H9 (cell line): ENCODE results near the gene IQCK. TPM values are rescaled to one million over a fixed set of nuclear protein-coding genes. Genes with fewer than 3 reads are reported as not detected.

Experiments
- DNase-seq: peaks from one replicate; pipeline ENCODE4 v3.0.0-alpha.2; 2017
- H2AFZ ChIP-seq: one replicate; pipeline ENCODE4 v1.6.1; 2013; ENCODE audit warnings: mild to moderate bottlenecking, low read length, control low read depth, moderate library complexity
- H2AK5ac ChIP-seq: 2 replicates; pipeline ENCODE4 v1.6.1; 2013; ENCODE audit warnings: low read length, control low read depth, mixed read lengths; ENCODE audit not compliant: insufficient read length
- H2BK120ac ChIP-seq: one replicate; pipeline ENCODE4 v1.6.1; 2013; ENCODE audit warnings: low read depth, mild to moderate bottlenecking, low read length, control low read depth, inconsistent platforms; ENCODE audit not compliant: poor library complexity, severe bottlenecking
- H2BK12ac ChIP-seq: 2 replicates; pipeline ENCODE4 v1.6.1; 2013; ENCODE audit warnings: low read length, control low read depth, mixed read lengths, low read depth; ENCODE audit not compliant: insufficient read length
- H2BK15ac ChIP-seq: 2 replicates; pipeline ENCODE4 v1.6.1; 2013; ENCODE audit warnings: low read depth, low read length, control low read depth
- H2BK20ac ChIP-seq: one replicate; pipeline ENCODE4 v1.6.1; 2013; ENCODE audit warnings: low read depth, mild to moderate bottlenecking, low read length, control low read depth, inconsistent platforms; ENCODE audit not compliant: poor library complexity, severe bottlenecking
- H2BK5ac ChIP-seq: 2 replicates; pipeline ENCODE4 v1.6.1; 2013; ENCODE audit warnings: low read length, control low read depth, mixed read lengths; ENCODE audit not compliant: insufficient read length
- H3K14ac ChIP-seq: 2 replicates; pipeline ENCODE4 v1.6.1; 2013; ENCODE audit warnings: low read length, control low read depth; ENCODE audit not compliant: insufficient read depth
- H3K18ac ChIP-seq: 2 replicates; pipeline ENCODE4 v1.6.1; 2013; ENCODE audit warnings: low read depth, mild to moderate bottlenecking, mixed read lengths, low read length, control low read depth; ENCODE audit not compliant: insufficient read length
- H3K23ac ChIP-seq: 2 replicates; pipeline ENCODE4 v1.6.1; 2013; ENCODE audit warnings: low read length, control low read depth, mixed read lengths, low read depth; ENCODE audit not compliant: insufficient read length
- H3K23me2 ChIP-seq: 2 replicates; pipeline ENCODE4 v1.6.1; 2013; ENCODE audit warnings: low read depth, mild to moderate bottlenecking, mixed read lengths, low read length, control low read depth; ENCODE audit not compliant: insufficient read length, poor library complexity, severe bottlenecking
- H3K27ac ChIP-seq: 2 replicates; pipeline ENCODE4 v1.5.1; 2013; ENCODE audit warnings: low read length, control low read depth, mixed read lengths, low read depth; ENCODE audit not compliant: insufficient read length
- H3K27me3 ChIP-seq: 2 replicates; pipeline ENCODE4 v1.6.1; 2013; ENCODE audit warnings: low read length, control low read depth, inconsistent platforms; ENCODE audit not compliant: insufficient read depth
- H3K4ac ChIP-seq: 2 replicates; pipeline ENCODE4 v1.6.1; 2013; ENCODE audit warnings: low read depth, mild to moderate bottlenecking, control low read depth, inconsistent platforms, low read length, moderate library complexity
- H3K4me1 ChIP-seq: 2 replicates; pipeline ENCODE4 v1.6.1; 2013; ENCODE audit warnings: low read length, control low read depth, inconsistent platforms; ENCODE audit not compliant: insufficient read depth
- H3K4me2 ChIP-seq: 2 replicates; pipeline ENCODE4 v1.6.1; 2013; ENCODE audit warnings: low read length, control low read depth, mixed read lengths; ENCODE audit not compliant: insufficient read length, insufficient read depth
- H3K56ac ChIP-seq: 2 replicates; pipeline ENCODE4 v1.6.1; 2013; ENCODE audit warnings: low read depth, mild to moderate bottlenecking, mixed read lengths, low read length, control low read depth; ENCODE audit not compliant: insufficient read length
- H3K79me1 ChIP-seq: 2 replicates; pipeline ENCODE4 v1.6.1; 2013; ENCODE audit warnings: low read depth, mild to moderate bottlenecking, moderate library complexity, low read length, control low read depth, inconsistent platforms; ENCODE audit not compliant: insufficient read depth, poor library complexity, severe bottlenecking
- H3K79me2 ChIP-seq: 2 replicates; pipeline ENCODE4 v1.6.1; 2013; ENCODE audit warnings: low read length, control low read depth, inconsistent platforms; ENCODE audit not compliant: insufficient read depth
- H3K9ac ChIP-seq: 2 replicates; pipeline ENCODE4 v1.6.1; 2013; ENCODE audit warnings: low read length, control low read depth, mixed read lengths; ENCODE audit not compliant: insufficient read length; ENCODE audit errors: extremely low read depth
- H3K9me3 ChIP-seq: one replicate; pipeline ENCODE4 v1.6.1; 2013; ENCODE audit warnings: low read depth, low read length, inconsistent platforms; ENCODE audit not compliant: control insufficient read depth
- H3T11ph ChIP-seq: one replicate; pipeline ENCODE4 v1.6.1; 2013; ENCODE audit warnings: mild to moderate bottlenecking, low read length, control low read depth, inconsistent platforms
- H4K20me1 ChIP-seq: one replicate; pipeline ENCODE4 v1.6.1; 2013; ENCODE audit not compliant: control insufficient read depth, insufficient read length, insufficient read depth
- H4K5ac ChIP-seq: 2 replicates; pipeline ENCODE4 v1.6.1; 2013; ENCODE audit warnings: low read depth, mild to moderate bottlenecking, mixed read lengths, low read length, control low read depth; ENCODE audit not compliant: insufficient read length
- H4K8ac ChIP-seq: replicated peaks from 2 replicates; pipeline ENCODE4 v1.6.1; 2013; ENCODE audit warnings: low read length, control low read depth, mixed read lengths, low read depth; ENCODE audit not compliant: insufficient read length
- H4K91ac ChIP-seq: 2 replicates; pipeline ENCODE4 v1.6.1; 2013; ENCODE audit warnings: low read depth, mild to moderate bottlenecking, moderate library complexity, mixed read lengths, low read length, control low read depth; ENCODE audit not compliant: insufficient read length
- H3K27ac Mint-ChIP-seq, 3 experiments: 2 replicates in 2 of 3; 3 replicates in 1 of 3; pipeline ENCODE4 v1.8.0; 2020 to 2021; ENCODE audit warnings: mixed read lengths in 3 of 3, mild to moderate bottlenecking in 1 of 3, moderate library complexity in 1 of 3
- H3K27me3 Mint-ChIP-seq: 2 replicates; pipeline ENCODE4 v1.8.0; 2021; ENCODE audit warnings: low read depth, mild to moderate bottlenecking, moderate library complexity, mixed read lengths
- H3K36me3 Mint-ChIP-seq, 3 experiments: 2 replicates in 2 of 3; 3 replicates in 1 of 3; pipeline ENCODE4 v1.8.0; 2020 to 2021; ENCODE audit warnings: low read depth in 3 of 3, mixed read lengths in 3 of 3; ENCODE audit not compliant: insufficient read depth in 1 of 3
- H3K4me1 Mint-ChIP-seq, 2 experiments: 2 replicates each; pipeline ENCODE4 v1.8.0; 2020; ENCODE audit warnings: mixed read lengths in 2 of 2
- H3K4me3 Mint-ChIP-seq, 2 experiments: 2 replicates in 1 of 2; 3 replicates in 1 of 2; pipeline ENCODE4 v1.8.0; 2020 to 2021; ENCODE audit warnings: mild to moderate bottlenecking in 2 of 2, mixed read lengths in 2 of 2, moderate library complexity in 1 of 2
- H3K9me3 Mint-ChIP-seq, 2 experiments: 2 replicates in 1 of 2; 3 replicates in 1 of 2; pipeline ENCODE4 v1.8.0; 2020; ENCODE audit warnings: mild to moderate bottlenecking in 2 of 2, mixed read lengths in 2 of 2, moderate library complexity in 1 of 2
- CTCF ChIP-seq: fragments of 200-600 bp; sonication (generic); conservative IDR thresholded peaks from 3 replicates; pipeline ENCODE4 v1.8.0; 2021; ENCODE audit warnings: antibody characterized with exemption, mild to moderate bottlenecking
- WGBS: extraction: QIAGEN DNeasy Blood & Tissue Kit; methylation state at CpG from one replicate; pipeline ENCODE4 v1.1.7; 2013; ENCODE audit warnings: missing lambda C conversion rate, low lambda C conversion rate, mixed read lengths; ENCODE audit not compliant: insufficient read length; ENCODE audit errors: extremely low coverage; 5-methylcytosine and 5-hydroxymethylcytosine counted together
- total RNA-seq: library from RNA; stranded (reverse); gene quantifications from 2 replicates; pipeline ENCODE4 v1.2.1, GENCODE V29; 2021

IQCK gene
- total RNA-seq, 1 experiment from 2014 or later, result 9.0 TPM

DNA sequence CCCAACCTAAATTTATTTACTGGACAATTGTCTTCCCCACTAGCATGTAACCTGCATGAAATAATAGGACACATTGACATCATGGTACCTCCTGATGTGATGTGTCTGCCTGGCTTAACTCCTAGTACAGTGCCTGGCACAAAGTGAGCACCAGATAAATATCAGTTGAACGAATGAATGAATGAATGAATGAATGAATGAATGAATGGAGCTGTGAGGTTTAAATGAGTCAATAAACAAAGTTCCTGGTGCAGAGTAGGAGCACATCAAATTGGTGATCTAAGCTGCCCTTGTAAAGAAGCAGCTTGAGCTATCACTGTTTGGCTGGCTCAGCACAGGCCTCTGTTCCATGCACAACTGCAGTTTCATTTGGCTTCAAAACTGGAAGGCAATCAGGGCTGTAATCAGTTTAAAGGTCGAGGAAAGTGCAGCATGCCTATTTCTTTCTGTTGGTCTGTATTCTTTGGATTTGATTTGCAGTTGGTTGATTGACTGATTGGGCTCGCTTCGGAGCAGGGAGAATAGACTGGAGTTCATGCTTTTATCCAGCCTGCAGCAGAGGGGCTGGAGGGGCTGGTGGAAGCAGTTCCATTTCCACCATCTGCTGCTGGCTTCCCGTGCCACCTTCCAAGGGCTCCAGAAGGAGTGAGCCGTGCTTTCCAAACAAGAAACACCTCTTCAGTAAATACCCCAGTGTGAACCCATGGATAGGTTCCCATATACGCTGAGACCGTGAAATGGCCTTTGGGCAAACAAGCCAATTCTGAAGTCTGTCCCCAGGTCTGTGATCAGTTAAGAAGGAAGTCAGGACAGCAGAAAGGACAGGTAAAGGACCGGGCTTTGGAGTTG lies 112.0 kb downstream of the IQCK start:
- no peak overlapping the region for H2AK5ac ChIP-seq
- no peak overlapping the region for H3K27ac ChIP-seq
- no peak overlapping the region for H4K8ac ChIP-seq
- no peaks in the 10 kb centered on the region for H4K20me1 ChIP-seq
- H2BK20ac ChIP-seq, result no peak overlapping the region
- H3K27me3 Mint-ChIP-seq, result no peaks in the 10 kb centered on the region
- no peak overlapping the region for H3K9ac ChIP-seq
- H3K4ac ChIP-seq, result no peak overlapping the region
- H3K18ac ChIP-seq, result no peak overlapping the region
- H2BK120ac ChIP-seq, result no peak overlapping the region
- H3K9me3 ChIP-seq, result no peaks in the 10 kb centered on the region
- no peak overlapping the region for H2BK15ac ChIP-seq
- no peak overlapping the region; a peak in 2 of 7 replicates for H3K27ac Mint-ChIP-seq
- H3K4me1 Mint-ChIP-seq, result peaks cover 0 to 3% of the 10 kb centered on the region in 2 experiments; a peak in 1 of 4 replicates
- H3K79me1 ChIP-seq, result no peaks in the 10 kb centered on the region
- no peaks in the 10 kb centered on the region for H3K4me1 ChIP-seq
- H2BK12ac ChIP-seq, result no peak overlapping the region
- no peak overlapping the region for H3K23ac ChIP-seq
- no peaks in the 10 kb centered on the region for H3K79me2 ChIP-seq
- DNase-seq, result no peak
- no peak overlapping the region for H2AFZ ChIP-seq
- H4K5ac ChIP-seq, result no peak overlapping the region
- no peak overlapping the region for H3K4me2 ChIP-seq
- no CpG with 5 or more reads among the region's 9 CpGs for WGBS
- H4K91ac ChIP-seq, result no peak overlapping the region
- no peaks in the 10 kb centered on the region for H3K9me3 Mint-ChIP-seq
- H3K27me3 ChIP-seq, result no peaks in the 10 kb centered on the region
- H3K36me3 Mint-ChIP-seq, result peaks cover 0 to 2% (median 0%) of the 10 kb centered on the region in 3 experiments; a peak in 1 of 7 replicates
- no peak overlapping the region for H3K56ac ChIP-seq
- no peak overlapping the region for H3K4me3 Mint-ChIP-seq
- H3K23me2 ChIP-seq, result no peaks in the 10 kb centered on the region
- no peak for TF ChIP-seq CTCF
- no peak overlapping the region for H3K14ac ChIP-seq
- H2BK5ac ChIP-seq, result no peak overlapping the region
- no peak overlapping the region for H3T11ph ChIP-seq
